Right lobe of liver (tissue), 6 donors: ENCODE results near the gene XPO6. TPM values are rescaled to one million over a fixed set of nuclear protein-coding genes. Genes with fewer than 3 reads are reported as not detected.

Experiments
- ATAC-seq, 4 donors: fragments of 200-7000 bp; cut with Tn5 transposase; one replicate each; pipeline ENCODE4 v1.9.1; 2020; ENCODE audit warnings: mild to moderate bottlenecking in 4 of 4, moderate library complexity in 4 of 4
- DNase-seq, 3 donors: peaks; one replicate each; pipeline ENCODE4 v3.0.0-alpha.2; 2020
- H3K27ac ChIP-seq, 3 donors: fragments of 200-600 bp; one replicate each; pipeline ENCODE4 v1.8.0; 2022
- H3K27me3 ChIP-seq, 2 donors: fragments of 200-600 bp; one replicate each; pipeline ENCODE4 v1.8.0; 2022
- H3K36me3 ChIP-seq, 4 donors: fragments of 200-600 bp; sonication (generic) in 1 of 4; one replicate each; pipeline versions ENCODE4 v1.5.1 to v1.8.0; 2017 to 2022; ENCODE audit warnings: control low read depth in 1 of 4
- H3K4me1 ChIP-seq, 4 donors: fragments of 200-600 bp; sonication (generic) in 1 of 4; one replicate each; pipeline versions ENCODE4 v1.5.1 to v1.8.0; 2017 to 2022; ENCODE audit warnings: control low read depth in 1 of 4
- H3K4me3 ChIP-seq, 3 donors: fragments of 200-600 bp; one replicate each; pipeline ENCODE4 v1.8.0; 2022
- H3K9me3 ChIP-seq, 4 donors: fragments of 200-600 bp; sonication (generic) in 1 of 4; one replicate each; pipeline versions ENCODE4 v1.5.1 to v1.8.0; 2017 to 2022; ENCODE audit warnings: control low read depth in 1 of 4
- POLR2A ChIP-seq: fragments of 450-650 bp; IDR thresholded peaks from one replicate; pipeline ENCODE4 v1.6.1; 2017; ENCODE audit warnings: antibody characterized with exemption, mild to moderate bottlenecking
- WGBS: methylation state at CpG from one replicate; pipeline ENCODE4 v1.1.6; 2018; ENCODE audit warnings: low coverage, low lambda C conversion rate; ENCODE audit not compliant: insufficient coverage; ENCODE audit errors: missing lambda C conversion rate; 5-methylcytosine and 5-hydroxymethylcytosine counted together
- intact Hi-C, 2 donors: fragments of 100-400 bp; cut with DNase I; formaldehyde crosslinking; loops; one replicate each; pipeline versions ENCODE4 v1.11.2 to v1.14.1; 2022
- small RNA-seq, 2 experiments: library from RNA; depleted of rRNA; stranded (forward); fragments of <200 nt; gene quantifications; one replicate each; pipeline ENCODE3, GENCODE V24; 2016
- total RNA-seq, 6 experiments: library from RNA; depleted of rRNA in 2 of 6; stranded (reverse); fragments of >200 nt in 2 of 6; fragmentation: NEBNext Ultra II Directional in 3 of 6; extraction: Animal tissue kit (Norgen Biotek cat#: 25700) in 3 of 6; gene quantifications; one replicate each; pipeline versions ENCODE4 v1.1.0 to v1.2.4, GENCODE V29; 2016 to 2023
- TF ChIP-seq, protein P1 (sequence below), 4 donors: fragments of 200-600 bp in 3 of 4; fragments of 450-650 bp in 1 of 4; IDR thresholded peaks; one replicate each; pipeline versions ENCODE4 v1.5.1 to v1.8.0; 2016 to 2022; ENCODE audit warnings: antibody characterized with exemption in 4 of 4, mild to moderate bottlenecking in 2 of 4
- donor health status: DM: no; HTN: yes; CAD: no.
- donor health status: DM: no; HTN: no; CAD: no.
- donor health status: DM: no; HTN: no; CAD: no.
- donor health status: DM: no; HTN: yes; CAD: no.
- donor health status: DM: no; HTN: yes; CAD: no.

Gene XPO6
- total RNA-seq, 6 experiments from 2014 or later, result 41.8 to 62.1 (median 51.3) TPM

GRCh38 chr16:28053461-28053860 lies 158.3 kb downstream of the XPO6 start:
- Histone ChIP-seq H3K4me1 (no peaks in the 10 kb centered on the region), H3K4me3 (no peak overlapping the region), H3K27ac (no peak overlapping the region), H3K36me3 (no peaks in the 10 kb centered on the region), H3K9me3 (no peaks in the 10 kb centered on the region), H3K27me3 (no peaks in the 10 kb centered on the region)
- WGBS, result 37% methylated on average over 10 of the region's 15 CpGs
- intact Hi-C loops, result no loop called here
- DNase-seq (no peak), ATAC-seq (no peak)
- TF ChIP-seq POLR2A, result no peak
- TF ChIP-seq, protein P1, sequence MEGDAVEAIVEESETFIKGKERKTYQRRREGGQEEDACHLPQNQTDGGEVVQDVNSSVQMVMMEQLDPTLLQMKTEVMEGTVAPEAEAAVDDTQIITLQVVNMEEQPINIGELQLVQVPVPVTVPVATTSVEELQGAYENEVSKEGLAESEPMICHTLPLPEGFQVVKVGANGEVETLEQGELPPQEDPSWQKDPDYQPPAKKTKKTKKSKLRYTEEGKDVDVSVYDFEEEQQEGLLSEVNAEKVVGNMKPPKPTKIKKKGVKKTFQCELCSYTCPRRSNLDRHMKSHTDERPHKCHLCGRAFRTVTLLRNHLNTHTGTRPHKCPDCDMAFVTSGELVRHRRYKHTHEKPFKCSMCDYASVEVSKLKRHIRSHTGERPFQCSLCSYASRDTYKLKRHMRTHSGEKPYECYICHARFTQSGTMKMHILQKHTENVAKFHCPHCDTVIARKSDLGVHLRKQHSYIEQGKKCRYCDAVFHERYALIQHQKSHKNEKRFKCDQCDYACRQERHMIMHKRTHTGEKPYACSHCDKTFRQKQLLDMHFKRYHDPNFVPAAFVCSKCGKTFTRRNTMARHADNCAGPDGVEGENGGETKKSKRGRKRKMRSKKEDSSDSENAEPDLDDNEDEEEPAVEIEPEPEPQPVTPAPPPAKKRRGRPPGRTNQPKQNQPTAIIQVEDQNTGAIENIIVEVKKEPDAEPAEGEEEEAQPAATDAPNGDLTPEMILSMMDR (IDR thresholded peaks at IDR 0.05), result no peak

- DNase-seq (no peak), ATAC-seq (peak in 1 of 4 donors; percentile 35)
- H3K4me1 ChIP-seq, result no peaks in the 10 kb centered on the region
- H3K9me3 ChIP-seq, result no peaks in the 10 kb centered on the region
- no peak overlapping the region for H3K27ac ChIP-seq
- TF ChIP-seq, protein P1 (IDR thresholded peaks at IDR 0.05), result no peak
- TF ChIP-seq POLR2A, result no peak
- 55% methylated on average over 3 of the region's 8 CpGs for WGBS
- no peaks in the 10 kb centered on the region for H3K27me3 ChIP-seq
- H3K4me3 ChIP-seq, result no peak overlapping the region
- intact Hi-C loops, result no loop called here
- no peaks in the 10 kb centered on the region for H3K36me3 ChIP-seq
Observed at GRCh38 chr16:28052274-28053128, 159.3 kb downstream of the XPO6 start.

DNA sequence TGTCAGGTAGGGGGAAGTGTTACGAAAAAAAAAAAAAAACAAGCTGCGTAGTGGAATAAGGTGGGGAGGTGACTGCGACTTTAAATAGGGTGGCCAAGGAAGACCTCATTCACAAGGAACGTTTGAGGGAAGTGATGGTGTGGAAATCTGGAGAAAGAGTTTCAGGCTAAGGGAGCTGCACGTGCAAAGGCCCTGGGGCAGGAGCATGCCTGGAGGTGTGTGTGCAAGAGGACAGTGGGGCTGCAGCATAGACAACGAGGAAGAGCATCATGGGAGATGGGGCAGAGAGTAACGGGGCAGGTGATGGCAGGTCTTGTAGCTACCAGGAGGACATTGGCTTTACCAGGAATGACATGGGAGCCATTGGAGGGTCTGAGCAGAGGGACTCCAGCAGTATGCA lies 160.3 kb downstream of the XPO6 start:
- no peaks in the 10 kb centered on the region for H3K9me3 ChIP-seq
- ATAC-seq (no peak), DNase-seq (no peak)
- H3K36me3 ChIP-seq, result no peaks in the 10 kb centered on the region
- H3K27me3 ChIP-seq, result no peaks in the 10 kb centered on the region
- WGBS, result 60% methylated on average over 7 of the region's 7 CpGs
- no peaks in the 10 kb centered on the region for H3K4me1 ChIP-seq
- intact Hi-C loops, result no loop called here
- no peak overlapping the region for H3K27ac ChIP-seq
- TF ChIP-seq, protein P1 (IDR thresholded peaks at IDR 0.05), result no peak
- TF ChIP-seq POLR2A, result no peak
- H3K4me3 ChIP-seq, result no peak overlapping the region

Small RNA genes lying within 50 kb of the gene (small RNA-seq; reads per million reads assigned to genes)
- gene RF00402 (0 reads per million in 2 experiments), gene RNY1P10 (0 reads per million in 2 experiments)

Other genes starting within 250 kb of the XPO6 start
- under 1 TPM in 1 of 6 experiments, not detected in 5; 0.33 TPM for gene GSG1L, start 148.3 kb downstream of the XPO6 start, total RNA-seq
- gene SBK1, start 80.6 kb upstream of the XPO6 start, total RNA-seq, result under 1 TPM; 0.04 to 0.12 (median 0.07) TPM
- gene NPIPB6, start 151.5 kb upstream of the XPO6 start, total RNA-seq, result 1 to 10 TPM in 1 of 6 experiments, under 1 TPM in 3, not detected in 2; 0.47 to 2.4 (median 0.72) TPM
- 100 to 1,000 TPM in 2 of 6 experiments, 10 to 100 TPM in 1, 1 to 10 TPM in 2, under 1 TPM in 1; 0.07 to 146 (median 19.7) TPM for gene EIF3CL, start 191.9 kb upstream of the XPO6 start, total RNA-seq